IPS-18c (cell line): ENCODE measurements around the gene MLLT6.
A peak's percentile ranks its signal among the peaks of the same experiment; 100 is the strongest.

ENCODE experiments used
- H3K4me3 ChIP-seq: 2 replicates; pipeline ENCODE4 v1.7.0; 2013; ENCODE audit warnings: low read depth, mild to moderate bottlenecking, low read length, moderate library complexity; ENCODE audit not compliant: insufficient read depth
- H3K9me3 ChIP-seq: one replicate; pipeline ENCODE4 v1.6.1; 2013; ENCODE audit warnings: mild to moderate bottlenecking, low read length, moderate library complexity; ENCODE audit not compliant: control insufficient read depth, insufficient read depth

MLLT6 gene

GRCh38 chr17:38702916-38703741 lies 1.9 kb upstream of the MLLT6 start:
- Histone ChIP-seq H3K9me3 (peaks cover 3% of the 10 kb centered on the region), H3K4me3 (peak overlapping the region; percentile 48)

DNA sequence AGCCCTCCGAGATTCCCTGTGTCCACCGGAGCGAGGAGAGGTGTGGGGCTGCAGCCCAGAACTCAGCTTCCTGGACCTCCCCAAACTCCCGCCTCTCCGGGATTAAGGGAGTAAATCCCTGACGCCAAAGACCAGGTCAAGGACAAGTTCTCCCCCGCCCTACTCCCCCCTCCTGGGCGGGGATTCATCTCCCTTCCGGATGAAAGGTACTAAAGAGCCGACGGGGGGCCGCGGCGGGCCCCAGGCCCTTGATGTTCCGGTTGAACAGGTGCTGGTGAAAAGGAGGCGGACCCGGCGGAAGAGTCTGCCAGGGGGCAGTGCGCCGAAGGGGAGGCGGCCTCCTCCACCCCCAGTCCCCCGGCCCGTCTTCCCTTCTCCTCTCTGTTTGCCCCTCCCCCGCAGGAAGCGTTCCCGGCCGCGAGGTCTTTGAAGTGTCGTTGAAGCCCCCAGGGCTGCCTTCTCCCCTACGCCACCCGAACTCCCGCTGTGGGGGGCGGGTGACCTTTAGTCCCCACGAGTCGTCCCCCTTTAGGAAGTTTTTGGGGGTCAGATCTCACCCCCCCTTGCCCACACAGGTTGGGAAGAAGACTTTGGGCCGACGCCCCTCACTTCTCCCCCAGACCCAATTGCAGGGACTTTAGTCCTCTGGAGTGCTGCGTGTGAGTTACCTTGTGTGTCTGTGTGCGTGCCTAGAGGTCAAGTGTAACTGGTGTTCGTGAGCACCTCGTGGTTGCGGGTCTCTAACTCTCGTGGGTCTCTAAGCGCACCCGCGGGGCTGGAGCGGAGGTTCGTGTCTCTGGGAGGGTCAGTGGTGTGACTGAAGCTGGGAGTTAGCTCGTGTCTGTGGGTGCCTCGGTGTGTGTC lies 1.1 kb upstream of the MLLT6 start:
- H3K4me3 ChIP-seq, result peak overlapping the region; percentile 48
- H3K9me3 ChIP-seq, result peaks cover 3% of the 10 kb centered on the region

GRCh38 chr17:38705523-38705802 lies 390 bp downstream of the MLLT6 start:
- H3K4me3 ChIP-seq, result peak overlapping the region; percentile 49; the same call in 1 of the 2 replicates
- H3K9me3 ChIP-seq, result peaks cover 3% of the 10 kb centered on the region

DNA sequence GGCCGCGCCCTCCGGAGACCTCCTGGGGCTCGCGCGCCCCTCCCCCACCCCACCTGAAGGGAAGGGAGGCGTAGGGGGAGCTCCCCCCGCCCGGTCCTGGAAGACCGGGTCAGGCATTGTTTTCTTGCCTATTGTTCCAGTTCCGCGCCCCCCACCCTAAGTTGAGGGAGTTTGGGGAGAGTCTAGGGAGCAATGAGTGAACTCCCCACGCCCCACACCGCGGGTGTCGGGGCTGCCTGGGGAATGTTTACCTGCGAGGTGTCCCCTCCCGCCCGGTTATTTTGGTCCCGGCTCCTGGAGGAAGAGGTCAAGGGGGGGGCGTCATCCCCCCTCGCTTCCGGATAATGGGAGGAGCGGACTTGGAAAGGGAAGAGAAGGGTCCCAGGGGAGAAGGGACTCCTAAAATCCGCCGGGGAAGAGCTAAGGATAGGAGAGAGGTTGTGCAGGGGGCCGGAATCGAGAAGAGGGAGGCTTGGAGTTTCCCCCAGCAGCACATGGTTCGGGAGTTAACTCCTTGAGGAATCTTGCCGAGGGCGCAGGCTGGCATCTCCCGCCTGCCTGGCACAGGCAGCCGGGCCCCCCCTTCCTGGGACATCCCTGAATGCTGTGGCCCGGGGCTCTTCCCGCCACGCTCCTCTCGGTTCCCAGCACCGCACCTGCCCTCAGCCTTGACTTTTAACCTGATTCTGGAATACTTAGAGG lies 881 bp downstream of the MLLT6 start:
- Histone ChIP-seq H3K9me3 (peaks cover 3% of the 10 kb centered on the region), H3K4me3 (peak overlapping the region; percentile 49)

GRCh38 chr17:38706505-38707216 lies 1.6 kb downstream of the MLLT6 start:
- Histone ChIP-seq H3K9me3 (peaks cover 3% of the 10 kb centered on the region), H3K4me3 (peak overlapping the region; percentile 49)

DNA sequence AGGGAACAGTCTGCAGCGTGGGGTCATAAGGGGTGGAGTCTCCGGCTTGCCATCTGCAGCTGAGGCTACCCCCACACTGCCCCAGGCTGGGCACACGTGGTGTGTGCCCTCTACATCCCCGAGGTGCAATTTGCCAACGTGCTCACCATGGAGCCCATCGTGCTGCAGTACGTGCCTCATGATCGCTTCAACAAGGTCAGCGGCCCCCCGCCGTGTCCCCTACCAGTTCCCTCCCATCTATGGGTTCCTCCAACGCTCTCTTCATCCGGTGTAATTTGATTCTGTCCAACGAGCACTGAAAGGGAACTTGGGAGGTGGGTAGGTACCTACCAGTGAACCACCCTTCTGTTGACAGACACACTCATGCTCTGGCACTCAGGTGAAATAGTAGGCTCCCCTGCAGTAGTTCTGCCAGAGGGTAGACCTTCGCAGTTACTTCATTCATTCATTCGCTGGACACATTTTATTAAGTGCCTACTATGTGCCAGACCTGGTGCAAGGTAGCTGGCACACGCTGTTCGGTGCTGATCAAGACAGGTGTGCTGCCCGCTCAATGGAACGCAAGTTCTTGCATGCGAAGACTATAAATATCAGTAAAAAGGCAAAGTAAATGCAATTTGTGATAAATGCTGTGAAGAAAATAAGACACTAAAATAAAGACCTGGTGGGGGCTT lies 2.7 kb downstream of the MLLT6 start:
- H3K4me3 ChIP-seq, result no peak overlapping the region; the same call in 1 of the 2 replicates
- H3K9me3 ChIP-seq, result peaks cover 3% of the 10 kb centered on the region

GRCh38 chr17:38709104-38709820 lies 4.2 kb downstream of the MLLT6 start:
- Histone ChIP-seq H3K9me3 (no peaks in the 10 kb centered on the region), H3K4me3 (no peak overlapping the region)

GRCh38 chr17:38709864-38710603 lies 5.0 kb downstream of the MLLT6 start:
- H3K9me3 ChIP-seq, result no peaks in the 10 kb centered on the region
- no peak overlapping the region for H3K4me3 ChIP-seq

DNA sequence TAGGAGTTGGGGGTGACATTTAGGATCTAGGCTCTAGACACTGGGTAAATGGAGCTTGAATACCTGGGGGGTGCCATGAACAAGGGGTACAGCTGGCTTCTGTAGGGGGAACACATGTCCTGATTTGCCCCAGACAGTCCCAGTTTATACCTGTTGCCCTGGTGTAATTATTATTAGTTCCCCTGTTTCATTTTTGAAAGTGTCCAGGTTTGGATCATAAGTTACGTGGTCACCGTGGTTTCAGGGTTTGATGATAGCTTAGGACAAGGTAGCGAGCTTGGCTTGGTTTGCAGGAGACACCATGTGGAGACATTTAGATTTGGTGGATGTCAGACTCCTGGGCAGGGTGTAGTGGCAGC lies 5.5 kb downstream of the MLLT6 start:
- no peaks in the 10 kb centered on the region for H3K9me3 ChIP-seq
- H3K4me3 ChIP-seq, result no peak overlapping the region

- Histone ChIP-seq H3K9me3 (no peaks in the 10 kb centered on the region), H3K4me3 (no peak overlapping the region)
Measured at GRCh38 chr17:38710985-38711384, 5.9 kb downstream of the MLLT6 start.

DNA sequence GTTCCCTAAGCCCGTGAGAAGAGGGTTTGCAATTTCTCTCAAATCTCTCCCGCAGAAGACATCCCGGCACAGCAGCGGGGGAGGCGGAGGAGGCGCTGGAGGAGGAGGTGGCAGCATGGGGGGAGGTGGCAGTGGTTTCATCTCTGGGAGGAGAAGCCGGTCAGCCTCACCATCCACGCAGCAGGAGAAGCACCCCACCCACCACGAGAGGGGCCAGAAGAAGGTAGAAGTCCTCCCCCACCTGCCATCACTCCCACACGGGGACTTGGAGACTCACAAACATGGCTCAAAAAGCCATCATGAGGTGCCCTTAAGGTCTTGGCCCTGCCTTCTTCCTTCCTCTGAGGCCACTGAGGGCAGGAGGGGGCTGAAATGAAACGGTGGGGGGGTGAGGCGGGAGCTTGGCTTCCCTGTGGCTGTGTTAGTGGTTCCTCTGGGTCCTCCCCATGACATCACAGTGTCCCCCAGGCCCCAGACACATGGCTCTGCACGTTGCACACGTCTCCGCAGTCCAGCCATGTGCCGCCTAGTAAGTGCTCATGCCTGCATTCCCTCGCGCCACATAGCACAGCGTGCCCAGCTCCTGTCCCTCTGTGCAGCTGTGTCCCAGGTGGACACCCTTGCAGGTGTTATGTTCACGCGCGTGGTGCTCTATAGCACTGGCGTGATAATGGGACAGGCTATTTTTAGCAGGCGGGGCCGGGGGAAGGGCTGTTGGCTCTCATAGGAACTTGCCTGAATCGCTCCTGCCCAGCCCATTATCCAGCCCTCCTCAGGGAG lies 6.9 kb downstream of the MLLT6 start:
- Histone ChIP-seq H3K9me3 (no peaks in the 10 kb centered on the region), H3K4me3 (no peak overlapping the region)

DNA sequence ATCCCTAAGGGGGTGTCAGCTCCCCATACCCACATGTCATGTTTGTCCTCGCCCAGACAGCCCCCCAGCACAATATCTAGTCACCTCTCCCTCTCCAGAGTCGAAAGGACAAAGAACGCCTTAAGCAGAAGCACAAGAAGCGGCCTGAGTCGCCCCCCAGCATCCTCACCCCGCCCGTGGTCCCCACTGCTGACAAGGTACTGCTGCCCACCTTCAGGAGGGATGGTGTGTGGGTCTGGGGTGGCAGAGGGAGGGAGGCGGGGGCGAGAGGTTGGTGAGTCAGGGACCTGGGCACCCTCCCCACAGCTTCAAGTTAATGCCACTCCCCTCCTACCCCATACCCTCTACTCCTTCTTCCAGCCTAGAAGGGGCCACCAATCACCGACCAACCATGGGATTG lies 7.5 kb downstream of the MLLT6 start:
- no peak overlapping the region for H3K4me3 ChIP-seq
- no peaks in the 10 kb centered on the region for H3K9me3 ChIP-seq

DNA sequence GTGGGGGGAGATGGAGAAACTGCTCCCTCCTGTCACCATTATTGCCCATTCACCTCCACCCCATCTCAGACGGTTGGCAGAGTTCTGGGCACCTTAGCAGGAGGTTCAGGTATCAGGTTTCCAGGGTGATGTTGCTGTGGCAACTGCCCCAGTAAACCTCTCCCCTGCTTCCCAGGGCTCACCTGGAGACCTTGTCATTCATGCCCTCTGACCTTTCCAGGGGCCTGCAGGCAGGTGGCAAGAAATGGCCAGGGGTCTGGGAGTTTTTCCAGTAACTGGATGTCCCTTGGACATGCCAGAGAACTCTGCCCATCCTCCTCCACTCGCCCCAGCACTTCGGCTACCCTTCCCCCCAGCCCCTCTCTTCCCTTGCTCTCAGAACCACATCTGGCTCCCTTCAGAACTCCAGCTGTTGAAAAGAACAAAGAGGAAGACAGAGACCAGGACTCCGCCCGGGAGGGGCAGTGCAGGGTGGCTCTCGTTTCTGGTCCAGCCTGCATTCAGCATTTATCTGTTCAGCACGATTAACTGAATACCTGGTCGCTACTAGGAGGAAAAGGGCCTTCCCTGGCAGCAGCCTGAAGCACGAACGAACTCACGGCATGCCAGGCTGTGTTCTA lies 8.5 kb downstream of the MLLT6 start:
- Histone ChIP-seq H3K9me3 (no peaks in the 10 kb centered on the region), H3K4me3 (no peak overlapping the region)

- no peak overlapping the region for H3K4me3 ChIP-seq
- no peaks in the 10 kb centered on the region for H3K9me3 ChIP-seq
Measured at GRCh38 chr17:38715216-38715943, 10.3 kb downstream of the MLLT6 start.
